Nephron (organoid): ENCODE measurements around the gene TESMIN.

Experiments used
- H3K27ac Mint-ChIP-seq, 3 experiments: 2 replicates each; pipeline ENCODE4 v1.8.0; 2020; ENCODE audit warnings: mixed read lengths in 3 of 3, mild to moderate bottlenecking in 2 of 3, moderate library complexity in 1 of 3
- H3K27me3 Mint-ChIP-seq: 2 replicates; pipeline ENCODE4 v1.8.0; 2021; ENCODE audit warnings: low read depth, mild to moderate bottlenecking, moderate library complexity, mixed read lengths
- H3K36me3 Mint-ChIP-seq: 2 replicates; pipeline ENCODE4 v1.8.0; 2020; ENCODE audit warnings: low read depth, mixed read lengths
- H3K4me1 Mint-ChIP-seq: 2 replicates; pipeline ENCODE4 v1.8.0; 2020; ENCODE audit warnings: mixed read lengths
- H3K4me3 Mint-ChIP-seq, 3 experiments: 2 replicates each; pipeline ENCODE4 v1.8.0; 2020; ENCODE audit warnings: mild to moderate bottlenecking in 3 of 3, mixed read lengths in 3 of 3, moderate library complexity in 2 of 3
- H3K9me3 Mint-ChIP-seq: 2 replicates; pipeline ENCODE4 v1.8.0; 2020; ENCODE audit warnings: mixed read lengths
- CTCF ChIP-seq, 3 experiments: fragments of 200-600 bp; sonication (generic); IDR thresholded peaks; one replicate each; pipeline ENCODE4 v1.5.0; 2021; ENCODE audit warnings: antibody characterized with exemption in 3 of 3; ENCODE audit not compliant: unreplicated experiment in 3 of 3

Gene TESMIN

GRCh38 chr11:68775951-68776388, 24.6 kb upstream of the TESMIN start:
- Mint-ChIP-seq H3K4me1 (peaks cover 9% of the 10 kb centered on the region), H3K27me3 (peaks cover 8% of the 10 kb centered on the region), H3K4me3 (no peak overlapping the region), H3K36me3 (peaks cover 73% of the 10 kb centered on the region), H3K9me3 (no peaks in the 10 kb centered on the region), H3K27ac (peak overlapping the region in 1 of 3 experiments; percentile 49)
- TF ChIP-seq CTCF (IDR thresholded peaks at IDR 0.05; ENCODE audit: unreplicated experiment in 3 of 3): no peak

GRCh38 chr11:68774194-68774585, 22.9 kb upstream of the TESMIN start:
- Mint-ChIP-seq H3K27me3 (peaks cover 8% of the 10 kb centered on the region), H3K36me3 (peaks cover 74% of the 10 kb centered on the region), H3K9me3 (no peaks in the 10 kb centered on the region), H3K27ac (no peak overlapping the region), H3K4me1 (peaks cover 9% of the 10 kb centered on the region), H3K4me3 (no peak overlapping the region)
- no peak for TF ChIP-seq CTCF (IDR thresholded peaks at IDR 0.05; ENCODE audit: unreplicated experiment in 3 of 3)

GRCh38 chr11:68773521-68774193, 22.3 kb upstream of the TESMIN start:
- TF ChIP-seq CTCF (IDR thresholded peaks at IDR 0.05; ENCODE audit: unreplicated experiment in 3 of 3): no peak
- Mint-ChIP-seq H3K4me1 (peaks cover 9% of the 10 kb centered on the region), H3K36me3 (peaks cover 75% of the 10 kb centered on the region), H3K9me3 (no peaks in the 10 kb centered on the region), H3K27me3 (peaks cover 8% of the 10 kb centered on the region), H3K4me3 (no peak overlapping the region), H3K27ac (peak overlapping the region in 1 of 3 experiments; percentile 71)

GRCh38 chr11:68772936-68773335, 21.6 kb upstream of the TESMIN start:
- Mint-ChIP-seq H3K27ac (no peak overlapping the region), H3K4me3 (no peak overlapping the region), H3K36me3 (peaks cover 76% of the 10 kb centered on the region), H3K27me3 (peaks cover 6% of the 10 kb centered on the region), H3K4me1 (peaks cover 9% of the 10 kb centered on the region), H3K9me3 (no peaks in the 10 kb centered on the region)
- TF ChIP-seq CTCF (IDR thresholded peaks at IDR 0.05; ENCODE audit: unreplicated experiment in 3 of 3): no peak

GRCh38 chr11:68770781-68771180, 19.5 kb upstream of the TESMIN start:
- Mint-ChIP-seq H3K4me1 (peaks cover 9% of the 10 kb centered on the region), H3K36me3 (peaks cover 63% of the 10 kb centered on the region), H3K27me3 (peaks cover 10% of the 10 kb centered on the region), H3K4me3 (no peak overlapping the region), H3K9me3 (no peaks in the 10 kb centered on the region), H3K27ac (no peak overlapping the region)
- TF ChIP-seq CTCF (IDR thresholded peaks at IDR 0.05; ENCODE audit: unreplicated experiment in 3 of 3): no peak

- no peaks in the 10 kb centered on the region for H3K9me3 Mint-ChIP-seq
Measured at GRCh38 chr11:68767672-68768071, 16.4 kb upstream of the TESMIN start.

More at GRCh38 chr11:68767672-68768071, 16.4 kb upstream of the TESMIN start:
- Mint-ChIP-seq H3K36me3 (peaks cover 50% of the 10 kb centered on the region), H3K27me3 (peaks cover 7% of the 10 kb centered on the region), H3K4me1 (no peaks in the 10 kb centered on the region), H3K4me3 (no peak overlapping the region), H3K27ac (no peak overlapping the region)
- TF ChIP-seq CTCF (IDR thresholded peaks at IDR 0.05; ENCODE audit: unreplicated experiment in 3 of 3): no peak
